HG03060 (cell line): Measurements from ENCODE around the gene MAGEA6.
"Not testable (repeated sequence)": the region's sequence is repeated elsewhere in the genome, so short reads cannot be mapped to it uniquely, and the experiment has no call there.

Experiments
- ATAC-seq: cut with Tn5 transposase; IDR thresholded peaks from one replicate; pipeline ENCODE4 v1.9.1; 2021; ENCODE audit warnings: low read depth, moderate number of reproducible peaks; ENCODE audit not compliant: unreplicated experiment

The MAGEA6 gene

DNA sequence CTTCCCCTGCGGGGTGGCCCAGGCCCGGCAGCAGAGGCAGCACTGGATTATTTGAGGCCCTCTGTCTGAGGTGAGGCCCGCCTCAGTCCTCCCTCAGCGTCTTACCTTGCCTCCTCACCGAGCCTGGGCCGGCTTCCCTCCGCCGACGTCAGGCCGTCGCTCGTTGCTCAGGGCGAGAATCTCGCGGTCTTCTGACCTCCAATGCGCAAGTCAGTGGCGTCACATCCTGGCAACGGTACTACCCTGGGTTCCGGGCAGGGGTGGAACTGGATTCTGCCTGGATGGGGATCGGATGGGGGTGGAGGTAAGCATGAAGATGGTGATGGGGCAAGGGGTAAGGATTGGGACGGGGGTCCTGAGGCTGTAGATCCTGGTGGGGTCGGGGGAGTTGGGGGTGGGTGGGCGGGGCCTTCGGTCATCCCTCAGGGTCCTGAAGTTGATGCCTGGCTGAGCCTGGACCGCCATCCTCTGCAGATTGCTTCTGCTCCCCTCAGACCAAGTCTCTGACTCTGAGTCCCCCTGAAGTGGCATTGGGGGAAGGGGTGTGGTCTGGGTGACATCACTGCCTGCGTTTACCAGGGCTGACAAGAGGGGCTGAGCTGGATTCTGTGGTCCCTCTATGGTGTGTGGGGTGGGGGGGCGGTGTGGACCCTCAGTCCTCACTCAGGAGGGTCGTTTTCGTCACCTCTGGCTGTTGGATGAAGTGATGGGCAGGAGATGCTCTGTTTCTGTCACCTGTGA, at the start of gene MAGEA6:
Gene MAGEA6 (minus strand): TSS at position 141 of the 741 bp plus-strand sequence. CDS start 2,039 bp downstream, outside the sequence.
- ATAC-seq = not testable (repeated sequence)

GRCh38 chrX:152819266-152819665, 49.8 kb upstream of the MAGEA6 start:
- ATAC-seq = no peak

DNA sequence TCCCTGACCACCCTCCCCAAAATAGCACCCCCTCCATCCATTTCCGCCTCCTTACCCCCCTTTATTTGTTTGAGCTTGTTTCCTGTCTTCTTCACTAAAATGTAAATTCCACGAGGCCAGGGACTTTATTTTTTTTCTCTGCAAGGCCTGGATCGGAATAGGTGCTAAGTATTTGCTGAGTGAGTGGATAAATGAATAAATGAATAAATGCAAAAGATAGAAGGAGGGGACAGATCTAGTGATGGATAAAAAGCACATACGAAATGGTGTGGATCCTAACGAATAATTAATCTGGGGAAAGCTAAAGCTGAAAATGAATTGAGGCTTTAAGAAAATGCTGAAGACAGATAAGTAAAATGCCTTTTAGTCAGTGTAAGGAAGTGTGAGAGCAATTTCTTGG, 48.9 kb upstream of the MAGEA6 start:
- no peak for ATAC-seq

- no peak for ATAC-seq
These were observed 47.7 kb upstream of the MAGEA6 start for GRCh38 chrX:152817078-152817764.

GRCh38 chrX:152814048-152814447, 44.6 kb upstream of the MAGEA6 start:
- no peak for ATAC-seq

DNA sequence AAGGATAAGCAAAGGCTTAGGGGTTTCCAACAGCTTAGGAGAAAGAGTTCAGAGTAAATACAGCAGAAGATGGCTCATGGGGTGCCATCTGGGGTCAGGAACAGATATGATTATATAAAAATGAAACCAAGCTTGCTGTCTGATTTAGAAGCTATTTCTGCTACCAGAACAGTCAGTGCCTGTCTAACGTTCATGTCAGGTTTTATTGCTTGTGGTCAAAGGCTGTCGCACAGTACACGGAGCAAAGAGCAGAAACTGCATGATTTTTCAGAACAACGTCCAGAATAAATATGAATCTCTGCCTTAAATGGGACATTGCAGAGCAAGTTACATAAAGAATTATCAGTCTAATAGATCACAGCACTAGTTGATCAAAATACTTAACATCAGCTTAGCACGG, 43.7 kb upstream of the MAGEA6 start:
- ATAC-seq = no peak

DNA sequence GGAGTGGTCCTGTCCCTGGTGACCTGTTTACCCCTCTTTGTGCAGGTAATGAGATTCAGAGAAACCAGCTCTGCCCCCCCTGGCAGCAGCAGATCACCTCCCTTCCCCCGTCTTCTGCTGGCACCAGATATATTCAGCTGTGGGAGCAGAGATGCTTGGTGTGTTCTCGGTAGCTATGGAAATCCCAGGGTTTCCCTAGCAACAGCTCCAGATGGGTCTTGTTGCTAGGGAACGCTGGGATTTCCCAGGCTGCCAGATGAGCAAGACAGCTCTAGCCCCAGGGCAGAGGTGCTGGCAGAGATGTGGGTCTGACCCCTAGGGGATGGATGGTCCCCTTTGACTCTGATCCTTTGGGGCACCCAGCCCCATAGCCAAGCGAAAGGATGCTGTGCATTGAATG, 40.9 kb upstream of the MAGEA6 start:
- ATAC-seq = no peak

DNA sequence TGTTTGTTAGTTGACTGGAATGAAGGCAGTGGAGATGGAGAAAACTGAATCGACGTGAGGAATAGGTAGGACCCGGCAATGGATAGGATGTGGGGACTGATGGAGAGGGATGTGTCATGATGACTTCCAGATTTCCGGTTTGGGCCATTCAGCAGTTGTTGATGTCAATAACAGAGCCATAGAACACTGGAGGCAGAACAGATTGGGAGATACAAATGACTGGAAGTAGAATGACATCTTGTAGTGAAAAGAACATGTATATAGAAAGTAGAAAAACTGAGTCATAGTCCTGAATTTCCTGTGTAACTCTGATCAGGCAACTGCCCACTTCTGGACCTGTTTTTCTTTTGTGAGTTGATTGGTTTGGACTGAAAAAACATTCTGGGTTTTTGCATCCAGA, 36.5 kb upstream of the MAGEA6 start:
- no peak for ATAC-seq

DNA sequence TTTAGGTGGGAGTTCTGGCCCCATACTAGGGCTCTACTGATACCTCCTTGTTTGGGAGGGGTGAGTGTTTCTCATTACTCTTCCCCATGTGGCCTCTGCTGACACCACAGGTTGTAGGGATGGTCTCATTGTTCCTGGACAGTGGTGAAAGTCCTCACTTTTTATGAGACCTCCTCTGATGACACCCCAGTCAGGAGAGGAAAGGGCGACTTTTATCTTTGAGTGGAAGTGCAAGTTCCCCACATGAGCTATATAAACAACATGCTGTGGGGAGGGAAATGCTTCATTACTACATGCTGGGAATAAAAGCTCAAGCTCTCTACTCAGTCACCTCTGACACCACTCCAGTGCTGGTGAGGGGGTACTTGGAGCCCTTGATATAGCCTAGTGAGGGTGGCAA, 29.5 kb upstream of the MAGEA6 start:
- ATAC-seq = no peak

- ATAC-seq = not testable (repeated sequence)
These were observed 17.6 kb upstream of the MAGEA6 start for GRCh38 chrX:152787062-152787461.

- not testable (repeated sequence) for ATAC-seq
These were observed 2.9 kb downstream of the MAGEA6 start for GRCh38 chrX:152766562-152766961.

DNA sequence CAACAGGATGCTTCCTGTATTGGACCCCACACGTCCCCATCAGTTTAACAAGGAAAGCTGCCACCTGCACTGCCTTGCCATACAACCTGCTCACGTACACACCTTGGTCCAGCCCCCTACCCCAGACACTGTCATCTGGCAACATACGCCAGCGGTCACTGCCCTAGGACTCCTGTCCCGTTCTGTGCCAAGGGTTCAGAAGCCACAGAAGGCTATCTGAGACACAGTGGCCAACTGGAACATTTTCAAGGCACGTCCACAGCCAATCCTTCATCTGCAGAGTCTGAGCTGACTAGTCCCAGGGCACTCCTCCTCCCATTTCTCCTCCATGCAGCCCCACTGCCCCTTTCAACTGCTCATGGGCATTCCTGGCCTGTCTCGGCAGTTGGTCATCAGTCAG, 7.9 kb downstream of the MAGEA6 start:
- ATAC-seq = not testable (repeated sequence)

DNA sequence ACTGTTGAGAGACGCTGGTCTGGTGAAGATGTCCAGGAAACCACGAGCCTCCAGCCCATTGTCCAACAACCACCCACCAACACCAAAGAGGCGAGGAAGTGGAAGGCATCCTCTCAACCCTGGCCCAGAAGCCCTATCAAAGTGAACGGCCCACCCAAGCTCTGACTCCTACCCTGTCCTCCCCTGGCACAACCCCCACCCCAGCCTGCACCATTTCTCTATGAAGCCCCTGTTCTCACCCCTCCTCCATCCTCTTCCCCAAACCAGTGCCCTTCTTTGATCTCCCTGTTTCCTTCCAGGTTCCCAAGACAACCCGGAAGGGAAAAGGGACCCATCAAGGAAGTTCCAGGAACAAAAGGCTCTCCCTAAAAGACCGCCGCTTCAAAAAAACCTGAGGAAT, 9.9 kb downstream of the MAGEA6 start:
- ATAC-seq = not testable (repeated sequence)

GRCh38 chrX:152758918-152759317, 10.6 kb downstream of the MAGEA6 start, which contains the start of gene CSAG3:
TSS of gene CSAG3 (plus strand) at chrX:152759218.
- ATAC-seq = not testable (repeated sequence)

GRCh38 chrX:152754871-152755270, 14.6 kb downstream of the MAGEA6 start:
- not testable (repeated sequence) for ATAC-seq

GRCh38 chrX:152753686-152754650, 15.5 kb downstream of the MAGEA6 start, which contains the start of gene MAGEA2:
TSS of gene MAGEA2 (minus strand) at chrX:152753842. CDS start at chrX:152751363, 2,479 bp downstream.
- not testable (repeated sequence) for ATAC-seq

- no peak for ATAC-seq
These were observed 30.9 kb downstream of the MAGEA6 start for GRCh38 chrX:152738560-152738959.

DNA sequence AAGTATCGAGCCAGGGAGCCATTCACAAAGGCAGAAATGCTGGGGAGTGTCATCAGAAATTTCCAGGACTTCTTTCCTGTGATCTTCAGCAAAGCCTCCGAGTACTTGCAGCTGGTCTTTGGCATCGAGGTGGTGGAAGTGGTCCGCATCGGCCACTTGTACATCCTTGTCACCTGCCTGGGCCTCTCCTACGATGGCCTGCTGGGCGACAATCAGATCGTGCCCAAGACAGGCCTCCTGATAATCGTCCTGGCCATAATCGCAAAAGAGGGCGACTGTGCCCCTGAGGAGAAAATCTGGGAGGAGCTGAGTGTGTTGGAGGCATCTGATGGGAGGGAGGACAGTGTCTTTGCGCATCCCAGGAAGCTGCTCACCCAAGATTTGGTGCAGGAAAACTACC, 33.0 kb downstream of the MAGEA6 start:
- ATAC-seq = not testable (repeated sequence)

GRCh38 chrX:152735860-152736511, 33.5 kb downstream of the MAGEA6 start:
- no peak for ATAC-seq

DNA sequence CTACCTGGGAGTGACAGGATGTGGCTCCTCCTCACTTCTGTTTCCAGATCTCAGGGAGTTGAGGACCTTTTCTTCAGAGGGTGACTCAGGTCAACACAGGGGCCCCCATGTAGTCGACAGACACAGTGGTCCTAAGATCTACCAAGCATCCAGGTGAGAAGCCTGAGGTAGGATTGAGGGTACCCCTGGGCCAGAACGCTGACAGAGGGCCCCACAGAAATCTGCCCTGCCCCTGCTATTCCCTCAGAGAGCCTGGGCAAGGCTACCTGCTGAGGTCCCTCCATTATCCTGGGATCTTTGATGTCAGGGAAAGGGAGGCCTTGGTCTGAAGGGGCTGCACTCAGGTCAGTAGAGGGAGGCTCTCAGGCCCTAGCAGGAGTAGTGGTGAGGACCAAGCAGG, 34.4 kb downstream of the MAGEA6 start:
- no peak for ATAC-seq
